Measurements from ENCODE around the gene CCNDBP1.

DNA sequence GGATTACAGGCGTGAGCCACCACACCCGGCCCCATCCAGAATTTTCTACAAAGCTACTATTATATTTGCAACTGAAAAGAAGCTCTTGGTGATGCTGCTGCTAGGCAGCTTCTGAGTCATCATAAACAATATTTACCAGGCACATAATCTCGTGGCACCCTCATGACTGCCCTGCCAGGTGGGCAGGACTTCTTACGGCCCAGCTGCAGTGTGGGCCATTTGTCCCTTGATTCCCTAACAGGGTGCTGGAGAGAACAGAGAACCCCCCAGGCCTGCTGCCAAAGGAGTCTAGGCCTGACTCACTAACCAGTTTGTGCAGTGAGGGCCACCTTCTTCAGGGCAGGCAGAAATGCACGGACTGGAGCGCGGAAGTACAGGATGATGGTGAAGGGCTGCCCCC, 30.8 kb downstream of the CCNDBP1 start:
- no peak for TF ChIP-seq POLR2AphosphoS5 (IDR thresholded peaks at IDR 0.05)
- TF ChIP-seq, protein P1, sequence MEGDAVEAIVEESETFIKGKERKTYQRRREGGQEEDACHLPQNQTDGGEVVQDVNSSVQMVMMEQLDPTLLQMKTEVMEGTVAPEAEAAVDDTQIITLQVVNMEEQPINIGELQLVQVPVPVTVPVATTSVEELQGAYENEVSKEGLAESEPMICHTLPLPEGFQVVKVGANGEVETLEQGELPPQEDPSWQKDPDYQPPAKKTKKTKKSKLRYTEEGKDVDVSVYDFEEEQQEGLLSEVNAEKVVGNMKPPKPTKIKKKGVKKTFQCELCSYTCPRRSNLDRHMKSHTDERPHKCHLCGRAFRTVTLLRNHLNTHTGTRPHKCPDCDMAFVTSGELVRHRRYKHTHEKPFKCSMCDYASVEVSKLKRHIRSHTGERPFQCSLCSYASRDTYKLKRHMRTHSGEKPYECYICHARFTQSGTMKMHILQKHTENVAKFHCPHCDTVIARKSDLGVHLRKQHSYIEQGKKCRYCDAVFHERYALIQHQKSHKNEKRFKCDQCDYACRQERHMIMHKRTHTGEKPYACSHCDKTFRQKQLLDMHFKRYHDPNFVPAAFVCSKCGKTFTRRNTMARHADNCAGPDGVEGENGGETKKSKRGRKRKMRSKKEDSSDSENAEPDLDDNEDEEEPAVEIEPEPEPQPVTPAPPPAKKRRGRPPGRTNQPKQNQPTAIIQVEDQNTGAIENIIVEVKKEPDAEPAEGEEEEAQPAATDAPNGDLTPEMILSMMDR (IDR thresholded peaks at IDR 0.05) = no peak
